GM13977 (cell line): ENCODE results near the gene PDGFRB.

ENCODE experiments used
- DNase-seq: peaks from one replicate; pipeline ENCODE4 v3.0.0; 2012; ENCODE audit warnings: low spot score
- CTCF ChIP-seq: IDR thresholded peaks from 2 replicates; pipeline ENCODE4 v1.5.1; 2012; ENCODE audit warnings: mild to moderate bottlenecking, control low read depth; ENCODE audit not compliant: insufficient read depth; ENCODE audit errors: extremely low read depth, missing control alignments
- in situ Hi-C: fragments of 300-500 bp; cut with MboI; formaldehyde crosslinking; loops from one replicate; pipeline ENCODE4 v1.12.0; 2022; ENCODE audit warnings: low sequenced_read_pairs, low pct_unique_long_range_greater_than_20kb, mixed read lengths, inconsistent platforms; ENCODE audit not compliant: unreplicated experiment

PDGFRB gene

GRCh38 chr5:150124111-150124557 lies 31.5 kb downstream of the PDGFRB start:
- no peak for TF ChIP-seq CTCF
- no peak for DNase-seq
- in situ Hi-C loops, result no loop called here

- in situ Hi-C loops, result no loop called here
- no peak for TF ChIP-seq CTCF
- no peak for DNase-seq
These were observed 32.1 kb downstream of the PDGFRB start for GRCh38 chr5:150123542-150123941.

- TF ChIP-seq CTCF, result no peak
- in situ Hi-C loops, result no loop called here
These were observed 32.8 kb downstream of the PDGFRB start for GRCh38 chr5:150122536-150123481.

GRCh38 chr5:150122158-150122510 lies 33.5 kb downstream of the PDGFRB start:
- TF ChIP-seq CTCF, result peak; percentile 63
- in situ Hi-C loops, result no loop called here
- DNase-seq, result peak; percentile 90

More at GRCh38 chr5:150122536-150123481, 32.8 kb downstream of the PDGFRB start:
- no peak for DNase-seq

- TF ChIP-seq CTCF, result no peak
- no peak for DNase-seq
- in situ Hi-C loops, result no loop called here
These were observed 34.0 kb downstream of the PDGFRB start for GRCh38 chr5:150121448-150122157.

GRCh38 chr5:150120617-150121447 lies 34.8 kb downstream of the PDGFRB start:
- in situ Hi-C loops, result no loop called here
- no peak for TF ChIP-seq CTCF
- no peak for DNase-seq
